Spleen (tissue), 11 donors: ENCODE results near the gene HSPA2. TPM values are rescaled to one million over a fixed set of nuclear protein-coding genes. Genes with fewer than 3 reads are reported as not detected.
A peak's percentile ranks its signal among the peaks of the same experiment; 100 is the strongest.

Source experiments
- DNase-seq: peaks from one replicate; pipeline ENCODE4 v3.0.0-alpha.2; 2020
- H3K27ac ChIP-seq, 8 donors: fragments of 200-600 bp; sonication (generic) in 7 of 8; 1 replicate in 4 of 8; 2 replicates in 4 of 8; pipeline versions ENCODE4 v1.5.0 to v1.8.0; 2016 to 2021; ENCODE audit warnings: inconsistent platforms in 4 of 8, mild to moderate bottlenecking in 4 of 8, moderate library complexity in 1 of 8
- H3K27me3 ChIP-seq, 7 donors: fragments of 200-600 bp; sonication (generic) in 6 of 7; replicated peaks in 1 of 7; 1 replicate in 4 of 7; 2 replicates in 3 of 7; pipeline versions ENCODE4 v1.5.0 to v1.8.0; 2016 to 2021; ENCODE audit warnings: inconsistent platforms in 3 of 7, mild to moderate bottlenecking in 1 of 7
- H3K36me3 ChIP-seq, 6 donors: fragments of 200-600 bp; sonication (generic) in 5 of 6; 1 replicate in 4 of 6; 2 replicates in 2 of 6; pipeline versions ENCODE4 v1.5.0 to v1.8.0; 2016 to 2021; ENCODE audit warnings: inconsistent platforms in 2 of 6
- H3K4me1 ChIP-seq, 6 donors: fragments of 200-600 bp; sonication (generic) in 5 of 6; 1 replicate in 3 of 6; 2 replicates in 3 of 6; pipeline versions ENCODE4 v1.5.0 to v1.8.0; 2016 to 2021; ENCODE audit warnings: inconsistent platforms in 3 of 6
- H3K4me3 ChIP-seq, 8 donors: fragments of 200-600 bp; sonication (generic) in 7 of 8; 1 replicate in 4 of 8; 2 replicates in 4 of 8; pipeline versions ENCODE4 v1.5.0 to v1.8.0; 2016 to 2021; ENCODE audit warnings: inconsistent platforms in 4 of 8, mild to moderate bottlenecking in 4 of 8, moderate library complexity in 2 of 8
- H3K9me3 ChIP-seq, 8 donors: fragments of 200-600 bp; sonication (generic) in 7 of 8; 1 replicate in 4 of 8; 2 replicates in 4 of 8; pipeline versions ENCODE4 v1.5.0 to v1.8.0; 2016 to 2021; ENCODE audit warnings: inconsistent platforms in 4 of 8
- CTCF ChIP-seq, 11 experiments: fragments of 200-600 bp in 7 of 11; fragments of 450-650 bp in 4 of 11; sonication (generic) in 4 of 11; IDR thresholded peaks in 8 of 11; conservative IDR thresholded peaks in 3 of 11; 1 replicate in 7 of 11; 2 replicates in 4 of 11; pipeline versions ENCODE4 v1.4.0 to v1.8.0; 2016 to 2021; ENCODE audit warnings: antibody characterized with exemption in 11 of 11, inconsistent platforms in 4 of 11, mild to moderate bottlenecking in 1 of 11
- POLR2A ChIP-seq, 3 donors: fragments of 450-650 bp; IDR thresholded peaks; one replicate each; pipeline ENCODE4 v1.5.1; 2017; ENCODE audit warnings: antibody characterized with exemption in 3 of 3, mild to moderate bottlenecking in 1 of 3
- POLR2AphosphoS5 ChIP-seq, 3 donors: sonication (generic); formaldehyde crosslinking; IDR thresholded peaks; one replicate each; pipeline ENCODE4 v1.5.1; 2017; ENCODE audit warnings: antibody characterized with exemption in 3 of 3
- WGBS, 5 donors: extraction: QIAGEN DNeasy Blood & Tissue Kit in 3 of 5; methylation state at CpG; one replicate each; pipeline versions ENCODE4 v1.1.5 to v1.1.7; 2013 to 2018; 5-methylcytosine and 5-hydroxymethylcytosine counted together
- intact Hi-C: fragments of 100-400 bp; cut with DNase I; formaldehyde crosslinking; loops from one replicate; pipeline ENCODE4 v1.15.0; 2023; ENCODE audit warnings: low total_unique reads
- polyA plus RNA-seq, 3 donors: library from polyadenylated mRNA; stranded (reverse); fragments of 200-250 nt; gene quantifications; one replicate each; pipeline ENCODE4 v1.2.1, GENCODE V29; 2013
- total RNA-seq, 7 donors: library from RNA; depleted of rRNA in 3 of 7; stranded (reverse); fragments of >200 nt in 3 of 7; fragmentation: NEBNext Ultra II Directional in 4 of 7; extraction: Animal tissue kit (Norgen Biotek cat#: 25700) in 4 of 7; gene quantifications; one replicate each; pipeline versions ENCODE4 v1.1.0 to v1.2.1, GENCODE V29; 2016 to 2021
- donor health status: healthy with polysubstance abuse.
- donor health status: DM: no; HTN: no; CAD: no; lungs with moderate emphysema.
- donor health status: DM: no; HTN: no; CAD: no.
- donor health status: Bipolar disorder and iron deficiency.
- donor health status: healthy.
- donor health status: DM: no; HTN: no; CAD: no.
- donor health status: DM: yes; HTN: yes; CAD: no.

The HSPA2 gene
- total and polyA plus RNA-seq, 10 donors = 3.9 to 53.8 (median 23.6) TPM

- no peak overlapping the region for H3K27ac ChIP-seq
- no peaks in the 10 kb centered on the region for H3K27me3 ChIP-seq
- no peak overlapping the region for H3K4me3 ChIP-seq
- H3K36me3 ChIP-seq = peaks cover 0 to 70% (median 8%) of the 10 kb centered on the region in 6 donors
- peaks cover 7 to 56% (median 15%) of the 10 kb centered on the region in 6 donors for H3K4me1 ChIP-seq
- TF ChIP-seq POLR2A (IDR thresholded peaks at IDR 0.05) (no peak), POLR2AphosphoS5 (IDR thresholded peaks at IDR 0.05) (no peak), CTCF (IDR thresholded peaks at IDR 0.05 in 8 of 11, conservative IDR thresholded peaks at IDR 0.05 in 3 of 11) (no peak)
- intact Hi-C loops = no loop called here
- no peak for DNase-seq
- no peaks in the 10 kb centered on the region for H3K9me3 ChIP-seq
These were observed 45.3 kb upstream of the HSPA2 start for GRCh38 chr14:64495252-64495651.

DNA sequence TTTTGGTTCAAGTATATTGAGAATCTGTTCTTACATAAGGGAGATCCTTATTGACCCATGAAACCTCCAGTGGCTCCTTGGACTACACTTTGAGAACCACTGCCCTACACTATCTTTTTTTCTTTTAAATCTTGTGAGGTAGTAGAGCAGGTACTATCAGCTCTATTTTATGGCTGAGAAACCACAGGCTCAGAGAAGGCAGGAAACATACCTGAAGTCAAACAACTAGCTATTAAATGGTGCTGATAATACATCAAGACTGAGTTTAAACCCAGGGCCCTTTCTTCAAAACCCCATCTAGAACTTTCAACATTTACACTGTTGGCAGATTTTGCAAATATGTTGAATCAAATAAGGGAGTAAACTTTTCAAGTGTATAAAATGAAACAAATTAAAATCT, 43.8 kb upstream of the HSPA2 start:
- TF ChIP-seq POLR2A (IDR thresholded peaks at IDR 0.05) = no peak
- no peak for TF ChIP-seq CTCF (IDR thresholded peaks at IDR 0.05 in 8 of 11, conservative IDR thresholded peaks at IDR 0.05 in 3 of 11)
- no peak for TF ChIP-seq POLR2AphosphoS5 (IDR thresholded peaks at IDR 0.05)
- Histone ChIP-seq H3K36me3 (peaks cover 0 to 55% (median 7%) of the 10 kb centered on the region in 6 donors), H3K27me3 (no peaks in the 10 kb centered on the region), H3K27ac (no peak overlapping the region), H3K4me3 (no peak overlapping the region), H3K4me1 (peaks cover 22 to 71% (median 29%) of the 10 kb centered on the region in 6 donors), H3K9me3 (no peaks in the 10 kb centered on the region)
- DNase-seq = no peak
- intact Hi-C loops = no loop called here

GRCh38 chr14:64500088-64500487, 40.5 kb upstream of the HSPA2 start:
- H3K4me1 ChIP-seq = peaks cover 27 to 71% (median 41%) of the 10 kb centered on the region in 6 donors
- TF ChIP-seq CTCF (IDR thresholded peaks at IDR 0.05 in 8 of 11, conservative IDR thresholded peaks at IDR 0.05 in 3 of 11) (no peak), POLR2A (IDR thresholded peaks at IDR 0.05) (no peak), POLR2AphosphoS5 (IDR thresholded peaks at IDR 0.05) (no peak)
- intact Hi-C loops = no loop called here
- H3K36me3 ChIP-seq = peaks cover 0 to 31% (median 7%) of the 10 kb centered on the region in 6 donors
- no peaks in the 10 kb centered on the region for H3K27me3 ChIP-seq
- H3K27ac ChIP-seq = peak overlapping the region in 6 of 8 donors; percentile 3 to 100 (median 58)
- WGBS, 5 donors = 96 to 100% (median 97%) methylated on average over 1 of the region's 1 CpG
- DNase-seq = no peak
- no peak overlapping the region for H3K4me3 ChIP-seq
- no peaks in the 10 kb centered on the region for H3K9me3 ChIP-seq

DNA sequence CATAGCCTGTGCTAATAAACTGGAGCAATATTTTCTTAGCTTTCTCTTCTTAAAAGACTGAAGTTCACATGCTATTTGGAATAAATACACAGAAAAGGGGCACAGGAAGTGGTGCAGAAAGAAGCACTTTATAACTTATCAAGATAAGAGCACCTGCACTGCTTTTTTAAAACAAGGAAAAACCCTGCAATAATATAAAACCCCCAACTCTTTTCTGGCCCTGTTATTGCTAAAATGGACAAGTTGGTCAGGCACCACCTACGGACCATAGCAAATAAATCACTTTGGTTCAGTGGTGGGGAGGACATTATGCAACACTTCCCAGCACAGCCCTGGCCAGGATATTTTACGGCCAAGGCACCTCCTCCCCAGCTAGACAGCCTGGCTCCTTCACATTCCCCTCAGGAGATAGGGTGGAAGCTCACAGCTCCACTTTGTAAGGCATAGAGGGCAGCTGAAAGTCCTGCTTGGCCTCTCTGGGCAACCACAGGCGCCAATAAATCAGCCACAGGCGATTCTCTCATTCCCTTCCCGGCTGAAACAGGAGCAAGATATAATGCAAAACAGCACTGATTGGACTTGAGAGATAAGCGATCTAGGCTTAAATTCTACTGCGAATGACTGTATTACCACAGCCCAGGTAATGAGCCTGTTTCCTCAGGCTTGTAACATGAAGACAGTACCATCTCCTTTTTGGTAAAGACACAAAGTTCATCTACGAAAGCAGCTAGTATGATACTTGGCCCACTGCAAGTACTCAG, 39.0 kb upstream of the HSPA2 start:
- Histone ChIP-seq H3K9me3 (no peaks in the 10 kb centered on the region), H3K27me3 (no peaks in the 10 kb centered on the region), H3K36me3 (peaks cover 0 to 20% (median 7%) of the 10 kb centered on the region in 6 donors), H3K4me1 (peaks cover 27 to 80% (median 52%) of the 10 kb centered on the region in 6 donors), H3K4me3 (peak overlapping the region in 6 of 8 donors; percentile 11 to 88 (median 80)), H3K27ac (peak overlapping the region; percentile 99 to 100 (median 99))
- intact Hi-C loops = no loop called here
- 35 to 39% (median 36%) methylated on average over 8 of the region's 8 CpGs for WGBS, 5 donors
- DNase-seq = no peak
- TF ChIP-seq CTCF (IDR thresholded peaks at IDR 0.05 in 8 of 11, conservative IDR thresholded peaks at IDR 0.05 in 3 of 11) = no peak
- TF ChIP-seq POLR2A (IDR thresholded peaks at IDR 0.05) = no peak
- peak in 2 of 3 donors; percentile 37 to 43 for TF ChIP-seq POLR2AphosphoS5 (IDR thresholded peaks at IDR 0.05)
